Neural progenitor cell (in vitro differentiated cells): Measurements from ENCODE around the gene PABPC4L. TPM values are rescaled to one million over a fixed set of nuclear protein-coding genes. Genes with fewer than 3 reads are reported as not detected.
A peak's percentile ranks its signal among the peaks of the same experiment; 100 is the strongest.

Experiments
- DNase-seq: peaks from one replicate; pipeline ENCODE4 v3.0.0-alpha.2; 2016; ENCODE audit warnings: low spot score
- H2AFZ ChIP-seq: fragments of 200-600 bp; sonication (generic); replicated peaks from 2 replicates; pipeline ENCODE4 v1.6.1; 2016; ENCODE audit warnings: antibody characterized with exemption
- H3F3A ChIP-seq: fragments of 200-600 bp; sonication (generic); 2 replicates; pipeline ENCODE4 v1.6.1; 2016; ENCODE audit warnings: antibody characterized with exemption, low read depth
- H3K27ac ChIP-seq: fragments of 200-600 bp; sonication (generic); 2 replicates; pipeline ENCODE4 v1.5.1; 2016; ENCODE audit warnings: mild to moderate bottlenecking
- H3K27me3 ChIP-seq: fragments of 200-600 bp; sonication (generic); 2 replicates; pipeline ENCODE4 v1.6.1; 2016; ENCODE audit warnings: mild to moderate bottlenecking, moderate library complexity
- H3K36me3 ChIP-seq: fragments of 200-600 bp; sonication (generic); 2 replicates; pipeline ENCODE4 v1.5.1; 2016
- H3K4me1 ChIP-seq: fragments of 200-600 bp; sonication (generic); 2 replicates; pipeline ENCODE4 v1.6.1; 2016; ENCODE audit warnings: mixed run types
- H3K4me2 ChIP-seq: fragments of 200-600 bp; sonication (generic); 2 replicates; pipeline ENCODE4 v1.6.1; 2016
- H3K4me3 ChIP-seq: fragments of 200-600 bp; sonication (generic); 2 replicates; pipeline ENCODE4 v1.5.1; 2016
- H3K79me2 ChIP-seq: fragments of 200-600 bp; sonication (generic); 2 replicates; pipeline ENCODE4 v1.6.1; 2016; ENCODE audit warnings: low read depth
- H3K9ac ChIP-seq: fragments of 200-600 bp; sonication (generic); 2 replicates; pipeline ENCODE4 v1.6.1; 2016
- H3K9me3 ChIP-seq: fragments of 200-600 bp; sonication (generic); 2 replicates; pipeline ENCODE4 v1.5.1; 2016; ENCODE audit warnings: low read depth
- H4K20me1 ChIP-seq: fragments of 200-600 bp; sonication (generic); 2 replicates; pipeline ENCODE4 v1.6.1; 2016; ENCODE audit warnings: low read depth
- H3K27ac Mint-ChIP-seq: 3 replicates; pipeline ENCODE4 v1.8.0; 2021; ENCODE audit warnings: mixed read lengths
- H3K27me3 Mint-ChIP-seq: 2 replicates; pipeline ENCODE4 v1.8.0; 2022; ENCODE audit warnings: low read depth, mild to moderate bottlenecking, inconsistent platforms, moderate library complexity, mixed read lengths; ENCODE audit not compliant: insufficient read depth
- H3K36me3 Mint-ChIP-seq: 3 replicates; pipeline ENCODE4 v1.8.0; 2021; ENCODE audit warnings: mixed read lengths
- H3K4me1 Mint-ChIP-seq: 3 replicates; pipeline ENCODE4 v1.8.0; 2021; ENCODE audit warnings: mixed read lengths
- H3K4me3 Mint-ChIP-seq: 3 replicates; pipeline ENCODE4 v1.8.0; 2021; ENCODE audit warnings: mild to moderate bottlenecking, moderate library complexity, mixed read lengths
- H3K9me3 Mint-ChIP-seq: 3 replicates; pipeline ENCODE4 v1.8.0; 2020; ENCODE audit warnings: mixed read lengths
- CTCF ChIP-seq: fragments of 200-600 bp; sonication (generic); IDR thresholded peaks from 2 replicates; pipeline ENCODE4 v1.5.1; 2017; ENCODE audit warnings: antibody characterized with exemption, mild to moderate bottlenecking
- EZH2 ChIP-seq: fragments of 200-600 bp; sonication (generic); IDR thresholded peaks from 2 replicates; pipeline ENCODE4 v1.6.1; 2017; ENCODE audit warnings: antibody characterized with exemption, mild to moderate bottlenecking, moderate library complexity
- EZH2phosphoT487 ChIP-seq: fragments of 200-600 bp; sonication (generic); IDR thresholded peaks from 2 replicates; pipeline ENCODE4 v1.6.1; 2017; ENCODE audit warnings: antibody characterized with exemption
- total RNA-seq: library from RNA; depleted of rRNA; stranded (reverse); fragments of >200 nt; gene quantifications from 2 replicates; pipeline ENCODE4 v1.2.3, GENCODE V29; 2015; ENCODE audit warnings: low replicate concordance

Gene PABPC4L
- total RNA-seq, 1 donor from 2014 or later, result 1.6 TPM

GRCh38 chr4:134189480-134189879, 12.1 kb downstream of the PABPC4L start:
- Mint-ChIP-seq H3K27ac (no peak overlapping the region), H3K4me1 (no peaks in the 10 kb centered on the region), H3K27me3 (no peaks in the 10 kb centered on the region), H3K36me3 (no peaks in the 10 kb centered on the region), H3K9me3 (peaks cover 7% of the 10 kb centered on the region), H3K4me3 (no peak overlapping the region)
- no peak for DNase-seq
- Histone ChIP-seq H3K4me3 (no peak overlapping the region), H3K27ac (no peak overlapping the region), H3K9me3 (no peaks in the 10 kb centered on the region), H3K27me3 (no peaks in the 10 kb centered on the region), H4K20me1 (no peaks in the 10 kb centered on the region), H2AFZ (no peak overlapping the region), H3K4me2 (no peak overlapping the region), H3K79me2 (no peaks in the 10 kb centered on the region), H3F3A (no peaks in the 10 kb centered on the region), H3K9ac (no peak overlapping the region), H3K36me3 (no peaks in the 10 kb centered on the region), H3K4me1 (no peaks in the 10 kb centered on the region)
- TF ChIP-seq EZH2phosphoT487 (no peak), EZH2 (no peak), CTCF (no peak)

- Histone ChIP-seq H3K4me2 (no peak overlapping the region), H3K27ac (no peak overlapping the region), H3K4me3 (no peak overlapping the region), H3K36me3 (no peaks in the 10 kb centered on the region), H3K4me1 (no peaks in the 10 kb centered on the region), H3K27me3 (no peaks in the 10 kb centered on the region), H3F3A (no peaks in the 10 kb centered on the region), H3K9ac (no peak overlapping the region), H4K20me1 (no peaks in the 10 kb centered on the region), H3K79me2 (no peaks in the 10 kb centered on the region), H2AFZ (no peak overlapping the region), H3K9me3 (no peaks in the 10 kb centered on the region)
- Mint-ChIP-seq H3K4me1 (no peaks in the 10 kb centered on the region), H3K4me3 (no peak overlapping the region), H3K9me3 (peaks cover 15% of the 10 kb centered on the region), H3K27me3 (peaks cover 4% of the 10 kb centered on the region), H3K36me3 (peaks cover 2% of the 10 kb centered on the region), H3K27ac (no peak overlapping the region)
- TF ChIP-seq EZH2, result no peak
- TF ChIP-seq CTCF, result no peak
- no peak for TF ChIP-seq EZH2phosphoT487
- DNase-seq, result no peak
Observed at GRCh38 chr4:134178706-134179105, 22.9 kb downstream of the PABPC4L start.

GRCh38 chr4:134174271-134174670, 27.3 kb downstream of the PABPC4L start:
- no peaks in the 10 kb centered on the region for H3K4me1 Mint-ChIP-seq
- Histone ChIP-seq H3K79me2 (no peaks in the 10 kb centered on the region), H3K4me3 (no peak overlapping the region), H3K27me3 (no peaks in the 10 kb centered on the region), H3K27ac (no peak overlapping the region), H3K4me1 (no peaks in the 10 kb centered on the region), H3F3A (no peaks in the 10 kb centered on the region), H3K9ac (no peak overlapping the region), H4K20me1 (no peaks in the 10 kb centered on the region), H3K4me2 (no peak overlapping the region), H3K36me3 (no peaks in the 10 kb centered on the region), H2AFZ (no peak overlapping the region), H3K9me3 (no peaks in the 10 kb centered on the region)
- H3K4me3 Mint-ChIP-seq, result no peak overlapping the region
- no peak overlapping the region for H3K27ac Mint-ChIP-seq
- peaks cover 2% of the 10 kb centered on the region for H3K36me3 Mint-ChIP-seq
- peaks cover 2% of the 10 kb centered on the region for H3K27me3 Mint-ChIP-seq
- no peak for TF ChIP-seq EZH2phosphoT487
- no peak for TF ChIP-seq EZH2
- no peak for TF ChIP-seq CTCF
- H3K9me3 Mint-ChIP-seq, result peaks cover 2% of the 10 kb centered on the region
- no peak for DNase-seq

GRCh38 chr4:134160211-134160610, 41.4 kb downstream of the PABPC4L start:
- Histone ChIP-seq H3K27ac (no peak overlapping the region), H3K4me1 (peaks cover 9% of the 10 kb centered on the region), H3K27me3 (no peaks in the 10 kb centered on the region), H3K9me3 (no peaks in the 10 kb centered on the region), H3K36me3 (no peaks in the 10 kb centered on the region), H3K4me2 (no peak overlapping the region), H3F3A (no peaks in the 10 kb centered on the region), H3K9ac (no peak overlapping the region), H2AFZ (peak overlapping the region; percentile 83), H4K20me1 (no peaks in the 10 kb centered on the region), H3K79me2 (no peaks in the 10 kb centered on the region), H3K4me3 (no peak overlapping the region)
- Mint-ChIP-seq H3K4me1 (no peaks in the 10 kb centered on the region), H3K9me3 (peaks cover 13% of the 10 kb centered on the region), H3K36me3 (no peaks in the 10 kb centered on the region), H3K4me3 (no peak overlapping the region), H3K27me3 (no peaks in the 10 kb centered on the region), H3K27ac (no peak overlapping the region)
- TF ChIP-seq EZH2phosphoT487, result no peak
- no peak for TF ChIP-seq CTCF
- no peak for TF ChIP-seq EZH2
- no peak for DNase-seq
